Neural cell (in vitro differentiated cells): ENCODE results near the gene DENND6A.

Experiments
- CTCF ChIP-seq: fragments of 450-650 bp; IDR thresholded peaks from 2 replicates; pipeline ENCODE4 v1.5.1; 2014; ENCODE audit warnings: antibody characterized with exemption, mild to moderate bottlenecking, moderate library complexity; ENCODE audit not compliant: poor library complexity, severe bottlenecking
- EP300 ChIP-seq: fragments of 450-650 bp; conservative IDR thresholded peaks from 2 replicates; pipeline ENCODE4 v1.6.1; 2014; ENCODE audit warnings: antibody characterized with exemption, mild to moderate bottlenecking, moderate library complexity; ENCODE audit not compliant: poor library complexity, severe bottlenecking
- EZH2 ChIP-seq: fragments of 200-600, 300-800 bp; shearing (Covaris generic), sonication (generic); IDR thresholded peaks from 2 replicates; pipeline ENCODE4 v1.6.1; 2014; ENCODE audit warnings: antibody characterized with exemption, low read length, borderline replicate concordance, mild to moderate bottlenecking; ENCODE audit not compliant: insufficient read depth, poor library complexity, severe bottlenecking
- POLR2AphosphoS5 ChIP-seq: IDR thresholded peaks from 2 replicates; pipeline ENCODE4 v1.6.1; 2012
- REST ChIP-seq: IDR thresholded peaks from 2 replicates; pipeline ENCODE4 v1.6.1; 2012; ENCODE audit warnings: borderline replicate concordance
- SMC3 ChIP-seq: fragments of 450-650 bp; conservative IDR thresholded peaks from 2 replicates; pipeline ENCODE4 v1.6.1; 2014; ENCODE audit warnings: antibody characterized with exemption, mild to moderate bottlenecking, moderate library complexity; ENCODE audit not compliant: poor library complexity
- TAF1 ChIP-seq: IDR thresholded peaks from 2 replicates; pipeline ENCODE4 v1.6.1; 2012; ENCODE audit warnings: low read depth

- no peak for TF ChIP-seq CTCF
- TF ChIP-seq TAF1: no peak
- no peak for TF ChIP-seq EZH2
- no peak for TF ChIP-seq POLR2AphosphoS5
- TF ChIP-seq SMC3: no peak
- no peak for TF ChIP-seq EP300
- TF ChIP-seq REST: no peak
Observed at GRCh38 chr3:57647292-57647940, 45.5 kb downstream of the DENND6A start.
